Caco-2 (cell line): ENCODE measurements around the gene MED9. TPM values are rescaled to one million over a fixed set of nuclear protein-coding genes. Genes with fewer than 3 reads are reported as not detected.
"Not testable (repeated sequence)": the region's sequence is repeated elsewhere in the genome, so short reads cannot be mapped to it uniquely, and the experiment has no call there.

Experiments used
- BruUV-seq: library from RNA; stranded (reverse); fragments of 400-500 nt; replicated peaks from 2 replicates; lab custom pipeline; 2021; lab: Mats Ljungman, UMichigan
- CTCF ChIA-PET: fragments of 300-600 bp; sonication (Branson Sonifier 250); formaldehyde crosslinking; loops from one replicate; lab custom pipeline; 2022; ENCODE audit warnings: antibody characterized with exemption; lab: Charles Lee
- POLR2A ChIA-PET: fragments of 300-600 bp; sonication (Branson Sonifier 250); formaldehyde crosslinking; loops from one replicate; lab custom pipeline; 2022; ENCODE audit warnings: antibody characterized with exemption; lab: Charles Lee
- DNase-seq, 2 experiments: peaks; one replicate each; pipeline versions ENCODE4 v3.0.0 to v3.0.0-alpha.2; 2020 to 2022
- H3K27me3 ChIP-seq: replicated peaks from 2 replicates; pipeline ENCODE4 v1.6.0; 2011; ENCODE audit warnings: low read length; ENCODE audit not compliant: control insufficient read depth, insufficient read depth
- H3K36me3 ChIP-seq: 2 replicates; pipeline ENCODE4 v1.5.1; 2011; ENCODE audit warnings: low read length; ENCODE audit not compliant: control insufficient read depth, insufficient read depth
- H3K4me1 ChIP-seq: fragments of 250-450 bp; sonication (Bioruptor Pico); 2 replicates; pipeline ENCODE4 v1.5.1; 2020; ENCODE audit warnings: mild to moderate bottlenecking
- H3K4me3 ChIP-seq: 2 replicates; pipeline ENCODE4 v1.5.1; 2011; ENCODE audit warnings: low read depth, mild to moderate bottlenecking, control low read depth, low read length
- H3K9me3 ChIP-seq: fragments of 250-450 bp; sonication (Bioruptor Pico); 2 replicates; pipeline ENCODE4 v1.5.1; 2020; ENCODE audit warnings: mild to moderate bottlenecking, moderate library complexity
- H3K27ac Mint-ChIP-seq: one replicate; pipeline ENCODE4 v1.8.0; 2022; ENCODE audit warnings: mixed read lengths; ENCODE audit not compliant: unreplicated experiment
- H3K27me3 Mint-ChIP-seq: one replicate; pipeline ENCODE4 v1.8.0; 2022; ENCODE audit warnings: mixed read lengths; ENCODE audit not compliant: insufficient read depth, unreplicated experiment
- H3K36me3 Mint-ChIP-seq: one replicate; pipeline ENCODE4 v1.8.0; 2022; ENCODE audit warnings: mild to moderate bottlenecking, mixed read lengths; ENCODE audit not compliant: insufficient read depth, unreplicated experiment
- H3K4me1 Mint-ChIP-seq: one replicate; pipeline ENCODE4 v1.8.0; 2022; ENCODE audit warnings: low read depth, mixed read lengths; ENCODE audit not compliant: unreplicated experiment
- H3K4me3 Mint-ChIP-seq: one replicate; pipeline ENCODE4 v1.8.0; 2022; ENCODE audit warnings: mild to moderate bottlenecking, moderate library complexity, mixed read lengths; ENCODE audit not compliant: unreplicated experiment
- H3K9me3 Mint-ChIP-seq: one replicate; pipeline ENCODE4 v1.8.0; 2022; ENCODE audit warnings: mixed read lengths; ENCODE audit not compliant: unreplicated experiment
- intact Hi-C: fragments of 100-400 bp; cut with micrococcal nuclease; formaldehyde crosslinking; loops from one replicate; pipeline ENCODE4 v1.10.0; 2022; ENCODE audit not compliant: unreplicated experiment
- total RNA-seq: library from RNA; stranded (reverse); gene quantifications from 2 replicates; pipeline ENCODE4 v1.2.3, GENCODE V29; 2022
- TF ChIP-seq, protein P1 (sequence below), 2 experiments: fragments of 200-600 bp in 1 of 2; IDR thresholded peaks; 1 replicate in 1 of 2; 2 replicates in 1 of 2; pipeline versions ENCODE4 v1.5.1 to v1.8.0; 2011 to 2022; ENCODE audit warnings: antibody characterized with exemption in 1 of 2, control low read depth in 1 of 2, inconsistent platforms in 1 of 2, low read depth in 1 of 2, low read length in 1 of 2, mild to moderate bottlenecking in 1 of 2, moderate library complexity in 1 of 2; ENCODE audit not compliant: insufficient read depth in 1 of 2, severe bottlenecking in 1 of 2, unreplicated experiment in 1 of 2

MED9 gene
- total RNA-seq, 1 experiment from 2014 or later = 24.9 TPM

DNA sequence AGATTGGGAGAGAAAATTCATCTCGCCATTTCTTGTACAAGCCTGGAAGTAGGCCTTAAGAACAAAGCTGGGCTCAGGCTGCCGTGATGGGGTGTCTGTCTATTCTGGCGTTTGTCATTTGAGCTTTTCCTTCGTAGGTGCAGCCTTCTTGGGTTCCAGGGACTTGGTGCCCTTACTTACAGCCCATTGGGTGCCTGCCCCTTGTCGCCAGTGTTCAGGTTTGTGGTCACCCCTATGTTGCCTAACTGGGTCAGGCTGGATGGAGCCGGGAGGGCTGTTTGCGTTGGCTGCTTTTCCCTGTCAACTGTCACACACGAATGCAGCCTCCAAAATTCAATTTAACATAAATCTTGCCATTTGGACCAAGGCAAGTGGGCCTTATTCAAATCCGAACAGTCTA lies 23.7 kb upstream of the MED9 start:
- POLR2A ChIA-PET = no interaction called here
- peaks cover under 1% of the 10 kb centered on the region for H3K9me3 Mint-ChIP-seq

GRCh38 chr17:17454276-17454675 lies 22.5 kb upstream of the MED9 start:
- Histone ChIP-seq H3K36me3 (no peaks in the 10 kb centered on the region), H3K4me1 (no peaks in the 10 kb centered on the region), H3K4me3 (no peak overlapping the region), H3K27me3 (no peaks in the 10 kb centered on the region), H3K9me3 (no peaks in the 10 kb centered on the region)
- no peak for DNase-seq
- TF ChIP-seq, protein P1, sequence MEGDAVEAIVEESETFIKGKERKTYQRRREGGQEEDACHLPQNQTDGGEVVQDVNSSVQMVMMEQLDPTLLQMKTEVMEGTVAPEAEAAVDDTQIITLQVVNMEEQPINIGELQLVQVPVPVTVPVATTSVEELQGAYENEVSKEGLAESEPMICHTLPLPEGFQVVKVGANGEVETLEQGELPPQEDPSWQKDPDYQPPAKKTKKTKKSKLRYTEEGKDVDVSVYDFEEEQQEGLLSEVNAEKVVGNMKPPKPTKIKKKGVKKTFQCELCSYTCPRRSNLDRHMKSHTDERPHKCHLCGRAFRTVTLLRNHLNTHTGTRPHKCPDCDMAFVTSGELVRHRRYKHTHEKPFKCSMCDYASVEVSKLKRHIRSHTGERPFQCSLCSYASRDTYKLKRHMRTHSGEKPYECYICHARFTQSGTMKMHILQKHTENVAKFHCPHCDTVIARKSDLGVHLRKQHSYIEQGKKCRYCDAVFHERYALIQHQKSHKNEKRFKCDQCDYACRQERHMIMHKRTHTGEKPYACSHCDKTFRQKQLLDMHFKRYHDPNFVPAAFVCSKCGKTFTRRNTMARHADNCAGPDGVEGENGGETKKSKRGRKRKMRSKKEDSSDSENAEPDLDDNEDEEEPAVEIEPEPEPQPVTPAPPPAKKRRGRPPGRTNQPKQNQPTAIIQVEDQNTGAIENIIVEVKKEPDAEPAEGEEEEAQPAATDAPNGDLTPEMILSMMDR (IDR thresholded peaks at IDR 0.05; ENCODE audit: insufficient read depth in 1 of 2, low read depth in 1 of 2, low read length in 1 of 2, severe bottlenecking in 1 of 2, unreplicated experiment in 1 of 2) = no peak
- H3K4me1 Mint-ChIP-seq = no peaks in the 10 kb centered on the region
- no peaks in the 10 kb centered on the region for H3K36me3 Mint-ChIP-seq
- POLR2A ChIA-PET = no interaction called here
- H3K27me3 Mint-ChIP-seq = no peaks in the 10 kb centered on the region
- intact Hi-C loops = no loop called here
- no peak overlapping the region for H3K4me3 Mint-ChIP-seq
- CTCF ChIA-PET = no interaction called here
- no peaks in the 10 kb centered on the region for H3K9me3 Mint-ChIP-seq
- no peak overlapping the region for H3K27ac Mint-ChIP-seq
- BruUV-seq = no TSS peak

More for the DNA sequence above, 23.7 kb upstream of the MED9 start:
- Histone ChIP-seq H3K4me1 (no peaks in the 10 kb centered on the region), H3K9me3 (no peaks in the 10 kb centered on the region), H3K4me3 (no peak overlapping the region), H3K36me3 (no peaks in the 10 kb centered on the region), H3K27me3 (no peaks in the 10 kb centered on the region)
- BruUV-seq = no TSS peak
- no peaks in the 10 kb centered on the region for H3K36me3 Mint-ChIP-seq
- H3K27me3 Mint-ChIP-seq = no peaks in the 10 kb centered on the region
- H3K4me1 Mint-ChIP-seq = no peaks in the 10 kb centered on the region
- no peak for DNase-seq
- CTCF ChIA-PET = no interaction called here
- TF ChIP-seq, protein P1 (IDR thresholded peaks at IDR 0.05; ENCODE audit: insufficient read depth in 1 of 2, low read depth in 1 of 2, low read length in 1 of 2, severe bottlenecking in 1 of 2, unreplicated experiment in 1 of 2) = no peak
- H3K27ac Mint-ChIP-seq = no peak overlapping the region
- intact Hi-C loops = no loop called here
- no peak overlapping the region for H3K4me3 Mint-ChIP-seq

DNA sequence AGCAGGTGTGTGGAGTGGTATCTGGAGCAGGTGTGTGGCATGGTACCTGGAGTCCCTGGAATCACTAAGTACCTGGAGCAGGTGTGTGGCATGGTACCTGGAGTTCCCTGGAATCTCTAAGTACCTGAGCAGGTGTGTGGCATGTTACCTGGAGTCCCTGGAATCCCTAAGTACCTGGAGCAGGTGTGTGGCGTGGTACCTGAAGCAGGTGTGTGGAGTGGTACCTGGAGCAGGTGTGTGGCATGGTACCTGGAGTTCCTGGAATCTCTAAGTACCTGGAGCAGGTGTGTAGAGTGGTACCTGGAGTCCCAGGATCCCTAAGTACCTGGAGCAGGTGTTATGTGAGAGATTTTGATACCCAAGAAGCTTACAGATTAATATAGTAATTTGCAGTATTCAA lies 22.1 kb upstream of the MED9 start:
- H3K36me3 Mint-ChIP-seq, H3K4me3 ChIP-seq, H3K4me3 Mint-ChIP-seq, POLR2A ChIA-PET, H3K4me1 ChIP-seq, H3K27me3 ChIP-seq, H3K4me1 Mint-ChIP-seq, H3K9me3 Mint-ChIP-seq, H3K27ac Mint-ChIP-seq, H3K36me3 ChIP-seq, BruUV-seq, H3K9me3 ChIP-seq, intact Hi-C loops, CTCF ChIA-PET, DNase-seq, H3K27me3 Mint-ChIP-seq: not testable (repeated sequence)

DNA sequence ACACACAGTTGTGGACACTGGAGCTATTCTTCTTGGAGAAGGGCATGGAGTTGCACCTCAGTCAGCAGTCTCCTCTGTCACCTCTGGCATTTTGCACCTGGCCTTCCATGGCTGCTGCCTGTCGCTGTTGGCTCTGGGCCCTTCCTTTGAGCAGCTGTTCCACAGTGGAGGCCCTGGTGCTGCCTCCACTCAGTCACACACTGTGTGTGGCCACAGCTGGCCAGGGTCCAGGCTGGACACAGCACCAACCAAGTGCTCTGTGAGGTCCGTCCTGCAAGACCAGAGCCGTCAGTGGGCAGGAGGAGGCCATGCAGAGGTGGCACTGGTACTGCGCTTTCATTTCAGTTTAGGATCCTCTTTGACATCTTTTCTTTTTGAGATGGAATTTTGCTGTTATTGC lies 21.6 kb upstream of the MED9 start:
- no TSS peak for BruUV-seq
- no peaks in the 10 kb centered on the region; the same call in 1 of the 2 replicates for H3K9me3 ChIP-seq
- ChIA-PET CTCF (no interaction called here), POLR2A (no interaction called here)
- no peak overlapping the region for H3K4me3 ChIP-seq
- H3K4me3 Mint-ChIP-seq = no peak overlapping the region
- peaks cover 7% of the 10 kb centered on the region for H3K9me3 Mint-ChIP-seq
- H3K4me1 ChIP-seq = no peaks in the 10 kb centered on the region
- no peaks in the 10 kb centered on the region for H3K27me3 ChIP-seq
- DNase-seq = no peak
- no peaks in the 10 kb centered on the region for H3K36me3 ChIP-seq
- H3K27me3 Mint-ChIP-seq = peaks cover 2% of the 10 kb centered on the region
- H3K36me3 Mint-ChIP-seq = peaks cover 5% of the 10 kb centered on the region
- intact Hi-C loops = no loop called here
- no peaks in the 10 kb centered on the region for H3K4me1 Mint-ChIP-seq
- no peak overlapping the region for H3K27ac Mint-ChIP-seq
- TF ChIP-seq, protein P1 (IDR thresholded peaks at IDR 0.05; ENCODE audit: insufficient read depth in 1 of 2, low read depth in 1 of 2, low read length in 1 of 2, severe bottlenecking in 1 of 2, unreplicated experiment in 1 of 2) = no peak
